GM19193 (cell line): ENCODE data around the gene CTSO.

Source experiments
- POLR2A ChIP-seq: IDR thresholded peaks from 4 replicates; pipeline ENCODE4 v1.6.1; 2011; ENCODE audit not compliant: insufficient read depth, insufficient read length; ENCODE audit errors: extremely low read depth

The CTSO gene, protein sequence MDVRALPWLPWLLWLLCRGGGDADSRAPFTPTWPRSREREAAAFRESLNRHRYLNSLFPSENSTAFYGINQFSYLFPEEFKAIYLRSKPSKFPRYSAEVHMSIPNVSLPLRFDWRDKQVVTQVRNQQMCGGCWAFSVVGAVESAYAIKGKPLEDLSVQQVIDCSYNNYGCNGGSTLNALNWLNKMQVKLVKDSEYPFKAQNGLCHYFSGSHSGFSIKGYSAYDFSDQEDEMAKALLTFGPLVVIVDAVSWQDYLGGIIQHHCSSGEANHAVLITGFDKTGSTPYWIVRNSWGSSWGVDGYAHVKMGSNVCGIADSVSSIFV

DNA sequence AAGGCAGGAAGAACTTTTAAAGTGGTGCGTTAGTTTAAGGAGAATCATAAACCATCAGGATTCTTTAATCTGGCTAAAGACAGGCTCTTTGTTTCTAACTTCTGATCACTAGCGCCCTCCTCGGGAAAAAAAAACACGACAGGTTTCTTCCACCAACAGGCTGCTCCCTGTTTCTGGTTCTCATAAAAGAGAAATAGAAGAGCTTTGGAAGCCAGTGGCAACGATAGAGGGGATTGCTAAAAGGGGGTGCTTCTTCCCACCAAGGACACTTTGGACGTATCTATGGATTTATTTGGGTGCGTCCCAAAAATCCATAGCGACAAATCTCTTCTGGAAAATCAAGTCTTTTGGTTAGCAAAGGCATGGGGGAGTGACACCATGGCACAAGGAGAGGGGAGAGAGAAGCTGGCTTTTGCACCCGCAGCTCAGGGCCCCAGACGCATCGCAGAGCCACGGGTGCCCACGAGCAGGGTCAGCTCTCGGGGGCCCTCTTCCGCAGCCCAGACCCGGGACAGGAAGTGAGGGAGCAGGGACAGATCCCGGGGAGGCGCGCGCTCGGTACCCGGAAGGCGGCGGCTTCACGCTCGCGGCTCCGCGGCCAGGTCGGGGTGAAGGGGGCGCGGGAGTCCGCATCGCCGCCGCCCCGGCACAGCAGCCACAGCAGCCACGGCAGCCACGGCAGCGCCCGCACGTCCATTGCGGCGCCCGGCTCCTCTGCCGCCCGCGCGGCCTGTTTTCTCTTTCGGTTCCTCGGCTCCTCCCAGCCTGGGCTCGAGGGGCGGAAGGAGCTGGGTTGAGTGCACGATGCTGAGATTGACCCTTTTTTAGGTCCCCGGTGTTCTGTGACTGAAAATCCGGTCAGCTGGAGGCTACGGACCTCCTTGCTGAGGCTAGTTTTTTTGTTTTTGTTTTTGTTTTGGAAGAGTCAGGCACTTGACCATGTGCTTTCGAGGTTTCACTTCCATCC, at the start of gene CTSO:
TSS of gene CTSO (minus strand) at position 716 of the 967 bp plus-strand sequence. CDS start at position 697, 19 bp downstream.
- peak; percentile 89 for TF ChIP-seq POLR2A

DNA sequence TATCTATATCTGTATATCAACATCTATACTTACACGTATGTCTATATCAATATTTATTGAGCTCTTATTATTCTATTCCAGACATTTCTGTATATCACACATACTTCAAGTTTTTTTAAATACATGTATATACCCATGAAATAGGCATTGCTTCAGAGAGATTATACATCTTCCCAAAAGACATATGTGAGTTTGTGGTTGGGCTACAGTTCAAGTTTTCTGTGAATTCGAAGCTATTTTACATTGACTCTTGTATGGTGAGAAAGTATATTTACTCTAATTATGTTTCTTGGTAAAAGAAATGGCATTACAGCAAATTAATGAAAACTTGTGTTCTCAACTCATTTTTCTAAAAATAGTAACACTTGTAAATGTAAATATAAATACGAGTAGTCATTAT, 46.8 kb upstream of the CTSO start:
- no peak for TF ChIP-seq POLR2A

DNA sequence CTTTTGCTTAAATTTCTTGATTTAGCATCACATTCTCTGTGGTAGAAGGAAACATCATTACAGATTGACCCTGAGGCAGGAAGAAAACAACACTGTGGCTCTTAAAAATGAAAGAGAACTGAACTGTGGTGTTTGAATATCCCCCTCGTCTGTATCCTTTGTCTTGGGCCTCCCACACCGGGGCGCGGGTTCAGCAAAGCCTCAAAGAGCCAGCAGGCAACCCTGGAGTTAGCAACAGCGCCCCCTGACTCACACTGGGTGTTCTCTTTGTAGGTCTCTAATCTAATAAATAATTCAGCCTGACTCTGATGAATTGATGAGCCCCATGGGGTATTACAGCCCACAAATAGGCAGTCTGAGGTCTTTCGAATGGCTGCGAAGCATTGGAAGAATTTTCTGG, 46.1 kb upstream of the CTSO start:
- TF ChIP-seq POLR2A, result no peak

DNA sequence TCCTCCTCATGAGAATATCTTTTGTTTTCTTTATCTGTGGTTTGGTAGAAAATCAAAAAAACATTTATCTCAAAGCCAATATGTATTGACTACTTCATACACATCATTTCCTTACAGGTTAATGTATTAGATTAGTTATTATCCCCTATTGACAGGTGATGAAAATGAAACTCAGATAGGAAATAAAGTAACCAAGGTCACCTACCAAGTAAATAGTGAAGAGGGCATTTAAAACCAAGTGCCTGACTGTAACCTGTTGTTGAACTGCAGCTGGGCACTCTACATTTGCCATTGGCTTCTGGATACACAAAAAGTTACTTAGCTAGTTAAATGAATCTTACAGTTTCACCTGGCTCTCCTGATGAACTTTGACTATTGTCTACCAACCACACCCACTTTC, 41.4 kb upstream of the CTSO start:
- TF ChIP-seq POLR2A, result no peak

DNA sequence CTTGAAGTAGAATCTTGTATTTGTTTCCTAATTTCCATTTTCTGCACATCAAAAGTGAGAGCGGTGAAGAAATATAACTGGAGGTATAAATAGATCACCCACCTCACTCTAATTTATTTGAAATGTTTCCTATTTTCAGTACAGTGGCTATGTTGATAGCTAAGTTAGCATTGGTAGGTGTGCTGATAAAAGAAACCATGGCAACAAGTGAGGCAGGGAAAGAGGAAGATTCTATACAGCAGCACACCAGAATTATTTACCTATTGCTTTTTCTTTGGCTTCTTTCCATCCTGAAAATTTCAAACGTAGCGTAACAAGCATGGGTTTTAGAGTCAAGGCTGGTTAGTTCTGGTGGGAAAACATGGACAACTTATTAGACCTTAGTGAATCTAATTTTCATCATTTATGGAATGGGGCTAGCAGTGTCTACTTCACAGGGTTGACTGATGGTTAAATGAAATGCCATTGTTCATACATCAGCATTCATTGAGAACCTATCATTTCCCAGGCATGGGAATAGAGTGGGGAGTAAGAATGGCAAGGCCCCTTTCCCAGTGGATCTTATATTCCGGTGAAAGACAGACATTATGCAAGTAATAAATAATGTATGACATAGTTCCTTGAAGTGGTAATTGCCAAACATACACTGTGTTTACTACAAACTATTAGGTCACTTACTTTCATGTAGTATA, 30.6 kb upstream of the CTSO start:
- no peak for TF ChIP-seq POLR2A

DNA sequence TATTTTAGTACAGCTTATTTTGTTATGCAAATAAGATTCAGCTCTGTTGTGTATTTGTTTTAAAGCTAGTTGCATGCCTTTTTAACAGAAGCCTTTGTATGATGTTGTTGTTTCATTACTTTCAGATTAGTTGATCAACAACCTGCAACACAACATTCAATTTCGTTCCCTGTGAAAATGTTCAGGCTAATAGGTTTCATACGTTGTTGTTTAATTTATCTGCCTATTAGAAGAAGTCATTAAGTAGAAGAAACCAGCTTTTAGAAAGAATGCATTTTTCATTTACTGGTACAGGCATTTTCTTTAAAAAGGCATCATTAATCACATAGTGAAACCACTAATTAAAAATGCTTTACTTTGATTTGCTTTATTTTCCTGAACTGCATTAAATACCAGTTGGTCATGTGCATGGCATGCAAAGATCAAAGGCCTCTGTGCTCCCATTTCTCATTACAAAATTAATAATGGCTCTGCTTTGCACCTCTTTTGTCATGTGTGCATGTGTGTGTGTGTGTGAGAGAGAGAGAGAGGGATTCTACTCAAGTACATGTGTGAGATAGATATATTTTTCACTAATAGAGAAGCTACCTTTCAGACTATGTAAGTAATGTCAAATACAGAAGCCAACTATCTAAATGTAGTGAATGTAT, 29.2 kb upstream of the CTSO start:
- TF ChIP-seq POLR2A, result no peak

DNA sequence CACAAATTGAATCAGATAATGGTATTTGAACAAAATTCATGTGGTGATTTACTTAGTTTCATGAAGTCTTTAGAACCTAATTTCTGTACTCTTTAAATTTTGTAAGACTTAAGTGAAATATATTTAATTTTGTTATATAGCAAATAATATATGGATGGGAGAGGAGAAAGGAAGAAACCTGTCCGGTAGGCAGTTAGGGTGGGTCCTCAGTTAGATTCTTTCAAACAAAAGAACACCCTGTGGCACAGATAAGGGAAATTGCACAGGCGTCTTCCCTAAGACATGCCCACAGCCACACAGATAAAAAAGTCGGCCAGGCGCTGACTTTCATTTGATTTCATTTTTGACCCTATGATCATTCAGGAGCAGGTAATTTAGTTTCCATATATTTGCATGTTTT, 25.1 kb upstream of the CTSO start:
- TF ChIP-seq POLR2A, result no peak

DNA sequence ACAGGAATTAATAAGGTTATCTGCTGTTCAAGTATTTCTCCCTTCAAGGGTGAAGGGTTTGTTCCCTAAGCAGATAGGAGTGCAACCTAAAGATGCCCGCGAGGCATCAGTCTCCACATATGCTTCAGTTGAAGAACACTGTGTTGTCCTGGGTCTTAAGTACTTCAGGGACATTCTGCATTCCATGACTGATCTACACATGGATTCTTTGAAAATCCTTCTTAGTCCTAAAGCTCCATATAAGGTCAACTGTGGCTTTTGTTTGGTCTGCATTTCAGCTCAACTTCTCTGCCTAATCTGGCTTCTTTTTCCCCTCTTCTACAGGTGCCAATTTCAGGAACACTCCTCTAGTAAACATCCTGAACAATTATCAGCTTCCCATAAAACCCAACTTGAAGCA, 21.8 kb upstream of the CTSO start:
- no peak for TF ChIP-seq POLR2A

DNA sequence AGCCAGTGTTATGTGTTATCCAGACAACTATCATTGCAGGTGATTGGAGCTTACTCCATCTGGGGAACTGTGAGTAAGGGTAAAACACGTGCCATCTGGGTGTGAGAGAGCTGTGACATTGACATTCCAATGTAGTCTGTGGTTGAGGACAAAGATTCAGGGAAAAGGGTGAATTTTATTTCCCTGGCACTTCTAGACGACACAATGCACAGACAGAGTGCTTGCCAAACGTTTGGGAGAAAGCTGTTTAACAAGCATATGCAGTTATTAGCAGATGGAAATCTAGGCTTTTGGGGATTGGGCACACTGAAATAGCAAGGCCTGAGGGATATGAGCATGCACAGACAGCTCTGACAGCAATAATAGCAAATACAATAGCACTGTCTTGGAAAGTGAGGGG, 21.3 kb upstream of the CTSO start:
- no peak for TF ChIP-seq POLR2A

DNA sequence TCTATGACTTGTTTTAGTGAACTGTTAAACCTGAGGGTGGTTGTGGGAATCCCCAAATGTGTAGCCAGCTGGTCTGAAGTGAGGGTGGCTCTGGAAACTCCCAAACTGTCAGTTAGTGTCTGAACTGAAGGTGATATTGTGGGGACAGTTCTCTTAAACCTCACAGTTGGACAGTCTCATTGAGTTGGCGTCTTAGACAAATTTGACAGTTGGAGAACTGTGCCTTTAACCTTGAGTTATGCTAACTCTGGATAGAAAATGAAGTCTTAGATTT, 20.7 kb upstream of the CTSO start:
- TF ChIP-seq POLR2A, result no peak

DNA sequence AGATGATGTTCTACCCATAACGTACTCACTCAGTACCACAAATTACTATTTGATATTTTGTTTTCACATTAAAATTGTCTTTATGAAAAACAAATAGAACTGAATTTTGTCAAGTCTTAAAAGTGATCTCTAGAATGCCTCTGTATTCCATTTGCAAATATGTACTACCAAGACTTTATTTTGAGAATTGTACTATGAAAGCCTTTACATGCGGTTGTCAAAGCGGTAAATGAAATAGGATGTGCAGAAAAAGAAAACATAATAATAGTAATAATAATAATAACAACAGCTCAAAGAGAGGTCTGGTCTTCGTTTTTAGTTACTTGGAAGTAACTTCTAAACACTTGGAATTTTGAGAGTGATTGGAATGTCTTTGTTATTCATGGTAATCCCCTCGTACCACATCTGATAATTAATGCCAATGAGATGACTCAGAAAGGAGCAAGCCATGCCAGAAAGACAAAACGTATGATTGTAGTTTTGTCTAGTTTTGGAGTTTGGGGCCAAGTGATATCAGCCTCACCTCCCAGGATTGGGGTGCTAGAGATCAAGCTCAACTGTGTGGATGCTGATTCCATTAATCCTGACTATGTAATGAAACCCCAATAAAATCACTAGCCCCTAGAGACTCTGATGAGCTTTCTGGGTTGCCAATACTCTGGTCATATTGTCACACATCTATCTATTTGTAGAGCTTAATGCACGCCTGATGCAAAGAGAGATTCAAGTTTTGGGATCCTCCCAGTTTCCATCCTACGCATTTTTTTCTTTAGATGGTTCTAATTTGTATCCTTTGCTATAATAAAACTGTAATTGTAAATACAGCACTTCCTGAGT, 20.2 kb upstream of the CTSO start:
- TF ChIP-seq POLR2A, result no peak

DNA sequence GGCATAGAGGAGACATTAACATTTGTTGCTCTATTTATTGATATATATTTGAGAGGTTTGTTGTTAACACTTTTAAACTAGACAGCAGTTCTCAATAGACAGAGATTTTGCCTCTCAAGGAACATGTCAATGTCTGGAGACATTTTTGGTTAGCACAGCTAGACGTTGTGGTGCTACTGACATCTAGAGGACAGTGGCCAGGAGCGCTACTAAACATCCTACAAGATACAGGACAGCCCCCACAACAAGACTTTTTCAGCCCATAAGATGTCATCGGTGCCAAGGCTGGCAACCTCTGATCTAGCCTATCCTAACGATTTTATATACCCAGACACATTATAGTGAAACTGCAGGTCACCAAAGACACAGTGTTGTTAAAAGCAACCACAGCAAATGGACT, 18.4 kb upstream of the CTSO start:
- TF ChIP-seq POLR2A, result no peak

DNA sequence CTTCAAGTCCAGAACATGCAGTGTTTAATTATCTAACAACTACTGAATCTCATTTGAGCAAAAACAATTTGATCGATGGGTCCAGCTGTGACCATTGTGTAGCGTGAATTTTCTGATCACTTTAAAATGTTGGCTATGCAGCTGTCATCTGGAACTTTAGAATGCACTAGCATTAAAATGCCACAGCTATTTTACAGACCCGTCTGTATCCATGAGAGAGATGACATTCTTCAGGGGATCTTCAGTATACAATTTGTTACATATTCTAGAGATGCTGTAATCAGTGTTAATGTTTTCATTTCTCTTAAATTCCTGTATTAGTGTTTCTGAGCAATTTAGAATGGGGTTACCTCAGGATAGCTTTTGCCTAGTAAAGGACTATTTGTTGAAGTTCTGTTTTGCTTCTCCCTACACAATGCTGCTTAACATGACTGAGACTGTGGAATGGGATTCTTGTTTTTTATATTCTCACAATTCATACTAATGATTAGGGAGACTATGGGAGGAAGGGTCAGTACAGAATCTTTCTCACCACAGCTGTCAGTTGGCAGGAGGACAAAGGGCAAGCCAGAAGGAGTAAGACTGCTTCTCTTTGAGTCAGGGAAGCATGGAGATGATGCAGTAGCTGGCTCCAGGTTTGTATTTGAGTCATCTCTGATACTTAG, 13.2 kb upstream of the CTSO start:
- no peak for TF ChIP-seq POLR2A

DNA sequence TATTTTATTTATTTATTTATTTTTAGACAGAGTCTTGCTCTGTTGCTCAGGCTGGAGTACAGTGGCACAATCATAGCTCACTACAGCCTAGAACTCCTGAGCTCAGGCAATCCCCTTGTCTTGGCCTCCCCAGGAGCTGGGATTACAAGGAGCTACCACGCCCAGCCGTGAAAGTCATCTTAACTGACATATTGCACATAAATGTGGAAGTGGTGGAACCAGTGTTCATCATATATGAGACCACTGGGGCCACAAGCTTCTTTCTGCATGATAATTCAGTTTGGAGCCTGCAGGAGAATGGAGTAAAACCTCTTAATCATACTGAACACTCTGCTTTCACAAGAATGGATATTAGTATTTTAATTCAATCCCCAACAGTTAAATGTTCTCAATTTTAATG, 12.5 kb upstream of the CTSO start:
- TF ChIP-seq POLR2A, result no peak
